T47D (cell line): ENCODE results near the gene HINFP.
A peak's percentile ranks its signal among the peaks of the same experiment; 100 is the strongest.

Experiments
- DNase-seq, 2 experiments: peaks; one replicate each; pipeline versions ENCODE4 v3.0.0 to v3.0.0-alpha.2; 2011 to 2012; ENCODE audit warnings: low read depth in 1 of 2, low spot score in 1 of 2
- JUND ChIP-seq: IDR thresholded peaks from 2 replicates; pipeline ENCODE4 v1.6.1; 2012; ENCODE audit warnings: low read depth
- in situ Hi-C: cut with HindIII; loops from 2 replicates; pipeline ENCODE4 v1.10.0; 2016; ENCODE audit warnings: low sequenced_read_pairs, low pct_unique_long_range_greater_than_20kb

Gene HINFP

DNA sequence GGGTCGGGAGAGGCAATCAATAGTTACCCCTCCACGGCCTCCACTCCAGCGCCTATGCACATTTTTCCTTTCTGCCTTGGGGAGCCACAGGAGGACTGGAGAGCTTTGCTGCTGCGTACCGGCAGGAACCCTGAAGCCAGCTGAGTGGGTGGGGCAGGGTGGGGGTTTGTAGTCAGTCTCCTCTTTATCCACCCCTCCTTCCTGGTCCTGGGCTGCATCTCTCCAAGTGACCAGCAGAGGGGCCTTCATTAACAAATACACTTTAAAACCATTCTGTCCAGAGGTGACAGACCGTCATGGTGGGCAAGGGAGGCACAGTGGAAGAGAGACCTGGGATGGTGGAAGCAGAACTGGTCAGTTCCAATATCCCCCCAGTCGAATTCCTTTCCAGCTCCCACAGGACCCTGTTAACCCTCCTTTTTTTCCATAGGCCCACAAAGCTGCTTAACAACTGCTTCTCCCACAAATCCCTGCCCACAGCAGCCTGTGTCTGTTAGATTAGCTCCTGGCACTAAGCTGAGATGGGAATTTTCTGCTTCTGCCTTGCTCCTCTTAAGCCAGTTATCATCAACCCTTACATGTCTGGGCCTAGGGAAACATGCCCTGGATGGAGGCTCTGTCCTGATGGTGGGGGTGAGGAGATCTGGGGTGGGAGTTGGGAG, 23.6 kb downstream of the HINFP start:
- no peak for TF ChIP-seq JUND
- in situ Hi-C loops = no loop called here
- peak; percentile 84 to 90 for DNase-seq

DNA sequence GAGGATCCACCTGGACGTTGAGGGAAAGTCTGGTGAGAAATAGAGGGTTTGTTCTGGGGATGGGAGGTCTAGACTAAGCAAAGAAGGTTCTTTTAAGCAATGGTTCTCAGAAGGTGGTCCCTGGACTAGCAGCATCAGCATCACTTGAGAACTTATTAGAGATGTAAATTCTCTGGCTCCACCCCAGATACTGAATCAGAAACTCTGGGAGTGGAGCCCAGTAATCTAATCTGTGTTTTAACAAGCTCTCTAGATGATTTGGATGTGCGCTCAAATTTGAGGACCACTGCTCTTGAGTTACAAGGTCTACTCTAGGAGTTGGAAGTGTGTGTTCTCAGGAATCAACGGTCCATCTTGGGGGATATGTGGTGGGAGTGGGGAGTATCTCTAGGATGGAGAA, 24.2 kb downstream of the HINFP start:
- TF ChIP-seq JUND = no peak
- DNase-seq = no peak
- in situ Hi-C loops = no loop called here

DNA sequence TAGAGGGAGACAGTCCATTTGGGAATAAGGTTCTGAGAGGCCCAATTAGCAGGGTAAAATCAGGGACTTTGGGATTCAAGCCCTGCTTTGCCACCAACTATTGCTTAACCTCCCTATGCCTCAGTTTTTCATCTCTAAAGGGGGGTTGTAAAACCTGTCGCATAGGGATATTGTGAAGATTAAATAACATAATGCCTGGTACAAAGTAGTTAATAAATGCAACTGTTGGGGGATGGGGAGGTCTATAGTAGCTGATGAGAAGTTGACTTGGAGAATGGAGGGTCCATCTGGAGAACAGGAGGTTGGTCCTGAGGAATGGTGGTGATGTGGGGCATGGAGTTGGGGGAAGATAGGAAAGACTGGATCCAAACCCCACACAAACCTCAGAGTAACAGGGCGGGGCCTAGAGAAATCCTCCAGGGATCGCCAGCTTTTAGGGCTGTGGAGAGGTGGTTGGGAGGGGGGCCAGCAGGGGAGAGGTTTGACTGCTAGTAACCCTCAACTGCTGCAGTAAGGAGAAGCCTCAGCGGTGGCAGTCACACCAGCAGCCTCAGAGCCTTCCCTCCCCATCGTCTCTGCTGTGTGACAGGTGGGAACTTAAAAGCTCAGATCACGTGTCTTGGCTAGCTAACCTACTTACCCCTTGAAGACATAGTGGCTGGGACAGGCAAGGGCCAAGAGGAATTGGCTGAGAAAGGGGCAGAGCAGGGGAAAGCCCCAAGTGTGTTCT, 26.4 kb downstream of the HINFP start:
- in situ Hi-C loops = no loop called here
- no peak for DNase-seq
- no peak for TF ChIP-seq JUND

- DNase-seq = no peak
- in situ Hi-C loops = no loop called here
- no peak for TF ChIP-seq JUND
Observed at GRCh38 chr11:119148720-119149017, 27.3 kb downstream of the HINFP start.

GRCh38 chr11:119149018-119149785, 27.8 kb downstream of the HINFP start, which contains the start of gene ABCG4:
TSS of gene ABCG4 (plus strand) at chr11:119149052. CDS start at chr11:119149966, 914 bp downstream.
- TF ChIP-seq JUND = no peak
- peak; percentile 27 to 54 for DNase-seq
- in situ Hi-C loops = no loop called here

DNA sequence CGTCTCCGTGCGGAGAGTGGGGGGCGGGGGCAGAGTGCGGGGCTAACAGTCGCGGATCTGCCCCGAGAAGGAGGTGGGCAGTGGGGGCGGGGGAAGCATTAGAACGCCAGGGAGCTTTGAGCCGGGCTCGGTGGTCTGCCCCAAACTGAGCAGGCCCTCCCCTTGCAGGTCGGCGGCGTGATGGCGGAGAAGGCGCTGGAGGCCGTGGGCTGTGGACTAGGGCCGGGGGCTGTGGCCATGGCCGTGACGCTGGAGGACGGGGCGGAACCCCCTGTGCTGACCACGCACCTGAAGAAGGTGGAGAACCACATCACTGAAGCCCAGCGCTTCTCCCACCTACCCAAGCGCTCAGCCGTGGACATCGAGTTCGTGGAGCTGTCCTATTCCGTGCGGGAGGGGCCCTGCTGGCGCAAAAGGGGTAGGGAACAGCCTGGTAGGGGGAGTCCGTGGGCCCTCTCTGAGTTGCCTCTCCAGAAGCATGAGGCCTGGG, 28.5 kb downstream of the HINFP start:
- no peak for TF ChIP-seq JUND
- no peak for DNase-seq
- in situ Hi-C loops = no loop called here

DNA sequence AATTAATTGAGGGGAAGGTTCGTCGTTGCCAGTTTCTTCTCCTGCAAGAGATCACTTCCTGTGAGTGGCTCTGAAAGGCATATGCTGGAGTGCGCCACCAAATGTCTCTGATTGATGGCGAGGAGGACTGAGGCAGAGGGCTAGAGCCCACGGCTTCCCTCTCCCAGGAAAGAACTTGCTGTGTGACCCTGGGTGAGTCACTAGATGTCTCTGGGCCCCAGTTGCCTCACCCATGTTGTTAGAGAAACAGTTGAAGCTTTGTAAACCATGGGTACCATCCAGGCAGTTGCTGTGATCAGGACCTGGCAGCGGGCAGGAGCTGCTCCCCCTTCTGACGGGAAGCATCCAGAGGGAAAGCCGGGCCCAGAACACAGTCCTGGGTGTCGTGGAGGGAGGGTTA, 30.7 kb downstream of the HINFP start:
- in situ Hi-C loops = no loop called here
- no peak for DNase-seq
- TF ChIP-seq JUND = no peak

GRCh38 chr11:119152604-119153003, 31.2 kb downstream of the HINFP start:
- TF ChIP-seq JUND = no peak
- in situ Hi-C loops = no loop called here
- no peak for DNase-seq

GRCh38 chr11:119153049-119153818, 31.9 kb downstream of the HINFP start:
- TF ChIP-seq JUND = no peak
- DNase-seq = no peak
- in situ Hi-C loops = no loop called here

DNA sequence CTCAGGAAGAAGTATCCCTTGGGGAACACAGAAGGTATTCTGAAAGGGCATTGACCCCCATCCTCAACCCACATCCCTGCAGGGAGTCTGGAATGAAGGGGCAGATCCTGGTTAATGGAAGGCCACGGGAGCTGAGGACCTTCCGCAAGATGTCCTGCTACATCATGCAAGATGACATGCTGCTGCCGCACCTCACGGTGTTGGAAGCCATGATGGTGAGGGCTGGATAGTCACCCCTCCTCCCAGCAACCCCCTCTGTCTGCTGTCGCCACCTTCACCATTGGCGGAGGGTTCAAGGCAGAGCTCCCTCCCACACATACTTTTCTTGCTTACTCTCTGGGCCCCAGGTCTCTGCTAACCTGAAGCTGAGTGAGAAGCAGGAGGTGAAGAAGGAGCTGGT, 32.8 kb downstream of the HINFP start:
- in situ Hi-C loops = no loop called here
- TF ChIP-seq JUND = no peak

DNA sequence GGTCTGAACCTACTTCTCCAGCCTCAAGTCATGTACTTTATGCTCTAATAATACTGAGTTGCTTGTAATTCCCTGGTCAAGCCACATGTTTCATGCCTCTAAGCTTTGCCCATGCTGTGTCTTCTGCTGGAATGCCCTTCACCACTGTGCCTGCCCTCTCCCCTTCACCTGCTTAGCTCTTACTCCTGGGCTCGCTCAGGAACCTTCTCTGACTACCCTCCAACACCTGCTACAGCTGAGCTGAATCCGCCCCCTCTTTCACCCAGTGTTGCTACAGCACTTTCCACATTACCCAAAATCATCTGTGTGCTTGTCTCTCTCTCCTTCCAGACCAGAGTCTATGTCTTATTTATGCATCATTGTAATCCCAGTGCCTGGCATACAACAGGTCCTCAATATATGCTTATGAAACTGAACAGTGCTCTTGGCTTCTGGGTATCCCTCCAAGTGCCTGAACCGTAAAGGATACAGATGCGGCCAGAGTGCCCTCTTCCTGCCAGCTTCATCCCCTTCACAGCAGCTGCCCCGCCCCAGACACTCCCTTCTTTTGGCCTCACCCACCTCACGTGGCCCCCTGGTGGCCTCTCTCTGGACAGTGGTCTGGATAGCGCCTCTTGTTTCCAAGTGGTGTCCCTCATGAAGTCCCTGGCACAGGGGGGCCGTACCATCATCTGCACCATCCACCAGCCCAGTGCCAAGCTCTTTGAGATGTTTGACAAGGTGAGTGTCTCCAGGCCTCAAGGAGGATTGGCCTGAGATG, 34.5 kb downstream of the HINFP start:
- in situ Hi-C loops = no loop called here
- peak in 1 of 2 experiments; percentile 30 for DNase-seq
- TF ChIP-seq JUND = no peak

More for the DNA sequence above, 32.8 kb downstream of the HINFP start:
- no peak for DNase-seq

- DNase-seq = no peak
- in situ Hi-C loops = no loop called here
- no peak for TF ChIP-seq JUND
Observed at GRCh38 chr11:119156496-119156895, 35.1 kb downstream of the HINFP start.
